Heart left ventricle (tissue), 16 donors: ENCODE data around the gene MIPOL1. TPM values are rescaled to one million over a fixed set of nuclear protein-coding genes. Genes with fewer than 3 reads are reported as not detected.

ENCODE experiments used
- ATAC-seq, 4 donors: fragments of 200-7000 bp; cut with Tn5 transposase; one replicate each; pipeline ENCODE4 v1.9.1; 2020 to 2022; ENCODE audit warnings: moderate library complexity in 4 of 4, mild to moderate bottlenecking in 3 of 4, moderate number of reproducible peaks in 1 of 4
- DNase-seq, 5 donors: peaks; one replicate each; pipeline ENCODE4 v3.0.0-alpha.2; 2020
- H3K27ac ChIP-seq, 12 donors: fragments of 200-600 bp; sonication (generic) in 4 of 12; one replicate each; pipeline versions ENCODE4 v1.5.0 to v1.8.0; 2016 to 2022; ENCODE audit warnings: mild to moderate bottlenecking in 2 of 12
- H3K27me3 ChIP-seq, 9 donors: fragments of 200-600 bp; sonication (generic) in 2 of 9; one replicate each; pipeline versions ENCODE4 v1.5.1 to v1.8.0; 2016 to 2022; ENCODE audit warnings: mild to moderate bottlenecking in 3 of 9
- H3K36me3 ChIP-seq, 9 donors: fragments of 200-600 bp; sonication (generic) in 2 of 9; one replicate each; pipeline versions ENCODE4 v1.5.0 to v1.8.0; 2018 to 2022; ENCODE audit warnings: mild to moderate bottlenecking in 2 of 9
- H3K4me1 ChIP-seq, 12 donors: fragments of 200-600 bp; sonication (generic) in 4 of 12; one replicate each; pipeline versions ENCODE4 v1.5.0 to v1.8.0; 2016 to 2022; ENCODE audit warnings: mild to moderate bottlenecking in 3 of 12
- H3K4me3 ChIP-seq, 12 donors: fragments of 200-600 bp; sonication (generic) in 4 of 12; one replicate each; pipeline versions ENCODE4 v1.5.0 to v1.8.0; 2017 to 2022; ENCODE audit warnings: mild to moderate bottlenecking in 9 of 12, moderate library complexity in 4 of 12
- H3K9me3 ChIP-seq, 12 donors: fragments of 200-600 bp; sonication (generic) in 4 of 12; one replicate each; pipeline versions ENCODE4 v1.5.0 to v1.8.0; 2016 to 2022; ENCODE audit warnings: mild to moderate bottlenecking in 1 of 12
- CTCF ChIP-seq, 12 donors: fragments of 200-600 bp; sonication (generic) in 4 of 12; IDR thresholded peaks; one replicate each; pipeline versions ENCODE4 v1.5.0 to v1.8.0; 2018 to 2022; ENCODE audit warnings: antibody characterized with exemption in 12 of 12, mild to moderate bottlenecking in 5 of 12
- POLR2A ChIP-seq, 2 donors: fragments of 450-650 bp; IDR thresholded peaks; one replicate each; pipeline ENCODE4 v1.6.1; 2017; ENCODE audit warnings: antibody characterized with exemption in 2 of 2, mild to moderate bottlenecking in 2 of 2, moderate library complexity in 2 of 2
- WGBS, 4 donors: extraction: QIAGEN DNeasy Blood & Tissue Kit in 2 of 4; methylation state at CpG; one replicate each; pipeline versions ENCODE4 v1.1.5 to v1.1.7; 2013 to 2018; 5-methylcytosine and 5-hydroxymethylcytosine counted together
- intact Hi-C, 10 donors: fragments of 100-400 bp; cut with DNase I; formaldehyde crosslinking; loops; one replicate each; pipeline versions ENCODE4 v1.11.1 to v1.14.2; 2022
- polyA plus RNA-seq, 2 donors: library from polyadenylated mRNA; stranded (reverse); fragments of 200-250 nt; gene quantifications; one replicate each; pipeline ENCODE4 v1.2.3, GENCODE V29; 2013
- total RNA-seq, 9 donors: library from RNA; depleted of rRNA in 2 of 9; stranded (reverse); fragments of >200 nt in 2 of 9; fragmentation: NEBNext Ultra II Directional in 3 of 9; extraction: Animal tissue kit (Norgen Biotek cat#: 25700) in 3 of 9; gene quantifications; one replicate each; pipeline versions ENCODE4 v1.1.0 to v1.2.4, GENCODE V29; 2016 to 2023
- donor health status: ischemic (EF 13 %, LVEDD 7.1; RV severe dilation, severe dysfunction).
- donor health status: healthy with polysubstance abuse.
- donor health status: DM: no; HTN: yes; CAD: no.
- donor health status: DM: no; HTN: no; CAD: no.
- donor health status: ischemic (EF 25% LVEDD 6.9; RV normal size, moderate dysfunction).
- donor health status: ischemic (EF 25% LVEDD 5.7; RV mildly dilated, moderate dysfunction).
- donor health status: healthy.
- donor health status: DM: yes; HTN: yes; CAD: no.
- donor health status: ischemic (EF 35%, LVEDD 5.7; RV mildly dilated, moderate dysfunction).
- donor health status: nonischemic (EF 11% LVEDD 7.7; RV severe dilation, severe dysfunction).
- donor health status: DM: yes; HTN: yes; CAD: no.
- donor health status: PGD.
- donor health status: ischemic (EF 29% LVEDD 5.4; RV normal size, mild dysfunction).
- donor health status: nonischemic (EF 23%, LVEDD 6.1; RV moderate dilation, normal function).

MIPOL1 gene
- total and polyA plus RNA-seq, 11 donors: 0.99 to 7.3 (median 5.0) TPM

GRCh38 chr14:37470251-37470650 lies 272.5 kb downstream of the MIPOL1 start:
- no peak for ATAC-seq
- WGBS, 4 donors: 89 to 94% (median 90%) methylated on average over 7 of the region's 7 CpGs

GRCh38 chr14:37472906-37473305 lies 275.2 kb downstream of the MIPOL1 start:
- Histone ChIP-seq H3K27ac (no peak overlapping the region), H3K4me1 (no peaks in the 10 kb centered on the region), H3K36me3 (no peaks in the 10 kb centered on the region), H3K4me3 (no peak overlapping the region), H3K9me3 (peaks cover 0 to 31% (median 0%) of the 10 kb centered on the region in 12 donors), H3K27me3 (no peaks in the 10 kb centered on the region)
- 48 to 58% (median 55%) methylated on average over 4 of the region's 4 CpGs for WGBS, 4 donors
- ATAC-seq: no peak
- TF ChIP-seq POLR2A (IDR thresholded peaks at IDR 0.05): no peak
- no peak for TF ChIP-seq CTCF (IDR thresholded peaks at IDR 0.05)
- intact Hi-C loops: no loop called here
- DNase-seq: no peak

More at GRCh38 chr14:37470251-37470650, 272.5 kb downstream of the MIPOL1 start:
- peaks cover 0 to 23% (median 0%) of the 10 kb centered on the region in 12 donors for H3K9me3 ChIP-seq
- H3K36me3 ChIP-seq: no peaks in the 10 kb centered on the region
- intact Hi-C loops: no loop called here
- TF ChIP-seq CTCF (IDR thresholded peaks at IDR 0.05) (no peak), POLR2A (IDR thresholded peaks at IDR 0.05) (no peak)
- no peak for DNase-seq
- H3K27me3 ChIP-seq: no peaks in the 10 kb centered on the region
- no peaks in the 10 kb centered on the region for H3K4me1 ChIP-seq
- no peak overlapping the region for H3K27ac ChIP-seq
- H3K4me3 ChIP-seq: no peak overlapping the region

GRCh38 chr14:37474191-37474590 lies 276.5 kb downstream of the MIPOL1 start:
- no peak for DNase-seq
- no peaks in the 10 kb centered on the region for H3K4me1 ChIP-seq
- no peak overlapping the region for H3K4me3 ChIP-seq
- no peaks in the 10 kb centered on the region for H3K36me3 ChIP-seq
- intact Hi-C loops: no loop called here
- TF ChIP-seq CTCF (IDR thresholded peaks at IDR 0.05) (no peak), POLR2A (IDR thresholded peaks at IDR 0.05) (no peak)
- peaks cover 0 to 31% (median 0%) of the 10 kb centered on the region in 12 donors for H3K9me3 ChIP-seq
- no peak for ATAC-seq
- H3K27ac ChIP-seq: no peak overlapping the region
- no peaks in the 10 kb centered on the region for H3K27me3 ChIP-seq
- WGBS, 4 donors: 89 to 95% (median 91%) methylated on average over 6 of the region's 6 CpGs

GRCh38 chr14:37480446-37481290 lies 282.9 kb downstream of the MIPOL1 start:
- no peaks in the 10 kb centered on the region for H3K27me3 ChIP-seq
- no peaks in the 10 kb centered on the region for H3K36me3 ChIP-seq
- H3K27ac ChIP-seq: no peak overlapping the region
- 82 to 84% (median 82%) methylated on average over 3 of the region's 3 CpGs for WGBS, 4 donors
- TF ChIP-seq POLR2A (IDR thresholded peaks at IDR 0.05): no peak
- no peak for TF ChIP-seq CTCF (IDR thresholded peaks at IDR 0.05)
- no peak overlapping the region for H3K4me3 ChIP-seq
- intact Hi-C loops: no loop called here
- H3K4me1 ChIP-seq: no peaks in the 10 kb centered on the region
- ATAC-seq (no peak), DNase-seq (no peak)
- H3K9me3 ChIP-seq: peaks cover 0 to 34% (median 0%) of the 10 kb centered on the region in 12 donors
